MV-4-11 (cell line): ENCODE measurements around the gene SLC35G3.
"Not testable (repeated sequence)": the region's sequence is repeated elsewhere in the genome, so short reads cannot be mapped to it uniquely, and the experiment has no call there.

Experiments
- DNase-seq: peaks from one replicate; lab custom pipeline; 2025; lab: John Stamatoyannopoulos, UW

The SLC35G3 gene

DNA sequence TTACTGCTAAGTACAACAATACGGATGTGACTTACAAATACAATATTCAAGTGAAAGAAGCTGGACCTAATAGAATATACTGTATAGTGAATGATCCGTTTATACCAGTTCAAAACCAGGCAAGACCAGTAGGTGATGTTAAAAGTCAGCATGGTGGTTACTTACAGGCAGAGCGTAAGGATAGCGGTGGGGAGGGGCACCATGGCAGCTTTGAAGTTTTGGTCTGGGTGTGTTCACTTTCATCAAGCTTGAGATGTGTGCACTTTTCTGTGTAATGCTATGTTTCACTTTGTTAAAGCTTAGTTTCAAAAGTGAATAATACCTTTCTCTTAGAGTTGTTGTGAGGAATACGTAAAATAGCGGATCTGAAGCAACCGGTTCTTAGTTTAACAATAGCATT is 16.5 kb upstream of the SLC35G3 start:
- DNase-seq: no peak

GRCh38 chr17:35202582-35202981 is 8.4 kb upstream of the SLC35G3 start:
- not testable (repeated sequence) for DNase-seq

- DNase-seq: not testable (repeated sequence)
Observed at GRCh38 chr17:35195062-35195461, 869 bp upstream of the SLC35G3 start.

DNA sequence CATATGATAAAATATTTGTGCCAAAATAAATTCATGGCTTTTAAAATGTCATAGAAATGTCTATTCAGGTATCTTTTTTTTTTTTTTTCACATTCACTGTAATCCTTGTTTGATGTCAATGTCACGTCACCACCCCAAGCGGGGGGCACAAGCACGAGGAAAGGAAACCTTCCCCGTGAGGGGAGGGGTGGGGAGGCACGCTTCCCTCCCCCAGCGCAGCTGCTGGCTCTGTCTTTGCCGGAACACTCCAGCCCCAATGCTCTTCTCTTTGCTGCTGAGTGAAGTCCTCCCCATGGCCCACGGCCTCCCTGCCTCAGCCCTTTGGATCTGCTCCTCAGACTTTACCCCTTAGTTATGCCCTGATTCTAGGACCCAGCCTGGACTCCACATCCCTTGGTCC is 1.5 kb downstream of the SLC35G3 start:
- no peak for DNase-seq

GRCh38 chr17:35191001-35191695 is 3.0 kb downstream of the SLC35G3 start:
- no peak for DNase-seq

DNA sequence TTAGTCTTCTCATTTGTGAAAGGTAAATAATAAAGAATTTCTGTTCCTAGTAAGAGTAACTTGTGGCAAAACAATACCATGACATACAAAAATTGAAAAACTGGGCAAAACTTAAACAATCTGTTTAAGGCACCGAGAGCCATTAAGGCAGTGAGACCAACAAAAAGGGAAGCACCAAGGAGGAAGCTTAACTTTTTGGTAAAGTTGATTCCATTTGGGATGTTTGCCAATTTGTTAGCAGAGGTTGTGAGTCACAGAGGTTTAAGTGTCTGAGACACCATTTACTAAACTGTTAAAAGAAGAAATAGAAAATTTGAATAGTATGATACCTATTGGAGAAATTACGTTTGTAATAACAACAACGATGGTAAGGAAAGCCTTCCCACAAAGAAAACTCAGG is 4.9 kb downstream of the SLC35G3 start:
- peak; percentile 92 for DNase-seq

GRCh38 chr17:35188111-35188510 is 6.1 kb downstream of the SLC35G3 start:
- no peak for DNase-seq

- DNase-seq: no peak
Observed at GRCh38 chr17:35187481-35187880, 6.7 kb downstream of the SLC35G3 start.

GRCh38 chr17:35185849-35186248 is 8.3 kb downstream of the SLC35G3 start:
- DNase-seq: peak; percentile 30

- DNase-seq: no peak
Observed at GRCh38 chr17:35184274-35184673, 9.9 kb downstream of the SLC35G3 start.

DNA sequence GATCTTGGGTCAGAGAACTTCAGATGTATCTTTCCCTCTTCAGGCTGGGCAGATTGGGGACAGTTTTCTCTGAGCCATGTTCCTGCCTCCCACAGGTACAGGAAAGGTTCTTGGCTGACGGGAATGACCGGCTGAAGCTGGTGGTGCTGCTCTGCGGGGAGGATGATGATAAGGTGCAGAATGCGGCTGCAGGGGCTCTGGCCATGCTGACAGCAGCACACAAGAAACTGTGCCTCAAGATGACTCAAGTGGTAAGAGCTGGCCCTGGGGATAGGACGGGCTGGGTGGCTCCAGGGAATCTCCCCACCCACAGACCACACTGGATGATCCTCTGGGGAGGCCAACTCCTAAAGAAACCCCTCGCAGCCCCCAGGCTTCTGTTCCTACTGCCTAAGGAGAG is 10.9 kb downstream of the SLC35G3 start:
- no peak for DNase-seq

DNA sequence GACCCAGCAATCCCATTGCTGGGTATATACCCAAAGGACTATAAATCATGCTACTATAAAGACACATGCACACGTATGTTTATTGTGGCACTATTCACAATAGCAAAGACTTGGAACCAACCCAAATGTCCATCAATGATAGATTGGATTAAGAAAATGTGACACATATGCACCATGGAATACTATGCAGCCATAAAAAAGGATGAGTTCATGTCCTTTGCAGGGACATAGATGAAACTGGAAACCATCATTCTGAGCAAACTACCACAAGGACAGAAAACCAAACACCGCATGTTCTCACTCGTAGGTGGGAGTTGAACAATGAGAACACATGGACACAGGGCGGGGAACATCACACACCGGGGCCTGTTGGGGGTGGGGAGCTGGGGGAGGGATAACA is 14.8 kb downstream of the SLC35G3 start:
- DNase-seq: not testable (repeated sequence)

DNA sequence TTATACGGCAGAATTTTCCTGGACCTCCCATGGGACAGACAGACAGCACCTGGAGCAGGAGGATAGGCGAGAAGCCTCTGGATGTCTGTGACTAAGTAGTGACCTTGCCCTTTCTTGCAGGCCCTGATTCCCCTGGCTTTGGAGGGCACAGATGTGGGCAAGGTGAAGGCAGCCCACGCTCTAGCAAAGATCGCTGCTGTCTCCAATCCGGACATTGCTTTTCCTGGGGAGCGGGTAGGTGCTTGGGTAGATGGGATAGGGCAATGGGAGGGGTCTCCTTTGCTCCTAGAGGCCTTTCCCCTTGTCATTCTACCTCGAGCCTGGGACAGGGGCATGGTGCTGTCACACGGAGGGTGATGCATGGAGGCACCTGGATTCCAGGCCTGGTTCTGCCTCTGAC is 17.3 kb downstream of the SLC35G3 start:
- no peak for DNase-seq

- no peak for DNase-seq
Observed at GRCh38 chr17:35175638-35176415, 18.4 kb downstream of the SLC35G3 start.

GRCh38 chr17:35174835-35175334 is 19.3 kb downstream of the SLC35G3 start:
- DNase-seq: no peak

GRCh38 chr17:35172321-35172720 is 21.9 kb downstream of the SLC35G3 start:
- not testable (repeated sequence) for DNase-seq

DNA sequence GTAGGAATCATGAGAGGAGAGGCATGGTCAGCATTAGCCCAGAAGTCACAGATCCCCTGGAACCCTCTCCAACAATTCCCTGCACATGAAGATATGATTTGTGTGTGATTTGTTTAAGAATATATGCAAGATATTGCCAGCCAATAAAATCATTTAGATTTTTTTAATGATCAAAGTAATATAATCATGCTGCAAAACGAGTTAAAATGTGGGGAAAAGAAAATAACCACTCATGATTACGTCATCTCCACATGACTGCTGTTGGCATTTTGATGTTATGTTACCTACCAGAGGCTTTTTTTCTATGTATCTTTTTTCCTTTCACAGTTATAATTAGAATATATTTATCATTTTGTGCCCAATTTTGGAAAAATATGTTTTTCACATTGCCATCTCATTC is 22.4 kb downstream of the SLC35G3 start:
- no peak for DNase-seq

GRCh38 chr17:35170968-35171771 is 23.0 kb downstream of the SLC35G3 start:
- peak; percentile 21 for DNase-seq

DNA sequence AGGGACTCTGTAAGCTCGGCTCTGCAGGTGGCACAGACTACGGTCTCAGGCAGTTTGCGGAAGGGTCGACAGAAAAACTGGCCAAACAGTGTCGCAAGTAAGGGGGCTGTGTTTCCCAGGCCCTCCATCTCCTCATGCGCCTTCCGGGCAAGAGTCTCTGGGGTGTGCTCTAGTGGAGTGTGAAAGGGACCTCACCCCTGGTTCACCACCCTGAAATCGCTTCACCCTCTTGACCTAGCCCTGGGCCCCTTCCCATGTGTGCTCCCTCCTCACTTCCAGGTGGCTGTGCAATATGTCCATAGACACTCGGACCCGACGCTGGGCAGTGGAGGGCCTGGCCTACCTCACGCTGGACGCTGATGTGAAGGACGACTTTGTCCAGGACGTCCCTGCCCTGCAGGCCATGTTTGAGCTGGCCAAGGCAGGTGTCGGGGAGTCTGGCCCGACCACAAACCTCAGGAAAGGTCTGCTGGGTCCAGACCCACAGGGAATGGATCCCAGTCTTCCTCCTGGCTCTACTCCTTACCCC is 24.3 kb downstream of the SLC35G3 start:
- no peak for DNase-seq

DNA sequence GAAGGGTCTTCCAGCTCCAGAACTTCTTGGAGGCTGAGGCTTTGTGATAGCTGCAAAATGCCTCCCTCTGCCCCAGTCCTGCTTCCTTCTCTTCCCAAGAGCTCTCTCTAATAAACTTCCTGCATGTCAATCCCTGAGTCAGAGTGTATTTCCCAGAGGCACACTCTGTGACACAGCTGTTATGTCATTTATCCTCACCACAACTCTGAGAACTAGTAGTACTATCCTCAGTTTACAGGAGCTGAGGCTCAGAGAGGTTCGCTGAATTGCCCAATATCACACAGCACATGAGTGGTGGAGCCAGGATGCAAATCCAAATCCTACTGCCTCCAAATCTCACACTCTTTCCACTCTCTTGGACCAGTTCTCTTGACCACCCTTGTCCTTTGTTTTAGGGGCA is 26.5 kb downstream of the SLC35G3 start:
- no peak for DNase-seq

DNA sequence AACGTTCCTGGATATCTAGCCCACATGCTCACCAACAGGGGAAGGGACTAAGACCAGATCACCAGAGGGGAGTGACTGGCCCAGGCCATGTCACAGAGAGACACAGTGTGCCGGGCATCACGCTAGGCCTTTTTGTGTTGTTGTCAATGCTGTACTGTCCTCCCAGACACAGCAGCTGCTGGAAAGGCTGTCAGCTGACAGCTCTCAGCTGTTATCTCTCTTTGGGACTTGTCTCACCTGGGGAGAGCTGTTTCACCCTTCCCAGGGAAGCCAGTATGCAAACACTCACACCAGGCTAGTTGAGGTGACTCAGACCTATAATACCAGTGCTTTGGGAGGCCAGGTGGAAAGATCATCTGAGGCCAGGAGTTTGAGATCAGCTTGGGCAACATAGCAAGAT is 27.1 kb downstream of the SLC35G3 start:
- DNase-seq: no peak

DNA sequence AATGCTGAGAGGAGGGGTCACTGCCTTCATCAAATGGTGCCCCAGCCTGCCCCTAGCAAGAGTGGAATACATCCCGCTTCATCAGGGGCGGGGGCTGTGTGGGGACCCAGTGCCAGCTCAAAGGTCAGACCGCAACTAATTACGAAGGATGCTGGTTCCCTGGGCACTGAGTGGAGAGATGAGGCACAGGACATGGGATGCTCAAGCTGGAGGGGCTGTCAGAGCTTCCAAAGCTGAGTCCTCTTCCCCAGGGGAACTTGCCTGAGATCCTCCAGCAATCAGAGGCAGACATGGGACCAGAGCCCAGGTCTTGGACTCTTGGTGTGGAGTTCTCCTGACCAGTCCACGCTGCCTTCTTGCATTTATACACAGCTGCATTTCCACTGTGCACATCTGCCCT is 27.7 kb downstream of the SLC35G3 start:
- no peak for DNase-seq
